Parathyroid adenoma (tissue), 2 donors: Measurements from ENCODE around the gene CDX1.
A peak's percentile ranks its signal among the peaks of the same experiment; 100 is the strongest.

Experiments used
- H2AFZ ChIP-seq: fragments of 300-600 bp; sonication (generic); one replicate; pipeline ENCODE4 v1.7.0; 2017; ENCODE audit warnings: antibody characterized with exemption, mild to moderate bottlenecking
- H3K27ac ChIP-seq: fragments of 300-600 bp; sonication (generic); one replicate; pipeline ENCODE4 v1.7.0; 2017
- H3K27me3 ChIP-seq: fragments of 300-600 bp; sonication (generic); one replicate; pipeline ENCODE4 v1.7.0; 2017; ENCODE audit warnings: low read length; ENCODE audit not compliant: control insufficient read depth, insufficient read depth
- H3K36me3 ChIP-seq: fragments of 300-600 bp; sonication (generic); one replicate; pipeline ENCODE4 v1.7.0; 2017; ENCODE audit warnings: low read length; ENCODE audit not compliant: control insufficient read depth, insufficient read depth
- H3K4me1 ChIP-seq: fragments of 300-600 bp; sonication (generic); one replicate; pipeline ENCODE4 v1.7.0; 2017; ENCODE audit warnings: control low read depth
- H3K4me2 ChIP-seq: fragments of 300-600 bp; sonication (generic); one replicate; pipeline ENCODE4 v1.7.0; 2017; ENCODE audit warnings: low read length
- H3K4me3 ChIP-seq: fragments of 300-600 bp; sonication (generic); one replicate; pipeline ENCODE4 v1.7.0; 2017; ENCODE audit warnings: low read depth, low read length
- H3K79me2 ChIP-seq: fragments of 300-600 bp; sonication (generic); one replicate; pipeline ENCODE4 v1.7.0; 2017; ENCODE audit warnings: control low read depth
- H3K9ac ChIP-seq: fragments of 300-600 bp; sonication (generic); one replicate; pipeline ENCODE4 v1.7.0; 2017; ENCODE audit warnings: mild to moderate bottlenecking
- H3K9me3 ChIP-seq: fragments of 300-600 bp; sonication (generic); one replicate; pipeline ENCODE4 v1.7.0; 2017; ENCODE audit warnings: low read length; ENCODE audit not compliant: control insufficient read depth
- TF ChIP-seq, protein P1 (sequence below): fragments of 300-600 bp; sonication (generic); IDR thresholded peaks from one replicate; pipeline ENCODE4 v1.7.0; 2017; ENCODE audit warnings: antibody characterized with exemption, mild to moderate bottlenecking
- donor health status: primary hyperparathyroidism.

Gene CDX1

DNA sequence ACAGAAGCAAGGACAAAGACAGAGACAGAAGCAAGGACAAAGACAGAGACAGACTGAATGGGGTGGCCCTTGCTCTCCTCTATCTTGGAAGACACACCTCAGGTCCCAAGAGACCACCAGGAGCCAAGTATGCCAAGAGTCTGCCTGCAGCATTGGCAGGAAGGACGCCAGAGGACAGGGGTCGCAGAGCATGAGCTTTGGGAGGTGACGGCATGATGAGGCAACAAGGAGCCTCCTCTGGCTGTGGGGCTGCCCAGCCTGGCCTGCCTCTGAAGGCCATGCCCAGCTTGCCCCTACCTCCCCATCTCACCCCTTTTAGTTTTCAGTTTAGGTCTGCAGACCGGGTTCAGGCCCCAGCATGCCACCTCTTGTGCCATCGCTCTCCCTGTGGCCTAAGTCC lies 28.6 kb upstream of the CDX1 start:
- H2AFZ ChIP-seq: no peak overlapping the region
- H3K27me3 ChIP-seq: no peaks in the 10 kb centered on the region
- H3K9ac ChIP-seq: no peak overlapping the region
- TF ChIP-seq, protein P1, sequence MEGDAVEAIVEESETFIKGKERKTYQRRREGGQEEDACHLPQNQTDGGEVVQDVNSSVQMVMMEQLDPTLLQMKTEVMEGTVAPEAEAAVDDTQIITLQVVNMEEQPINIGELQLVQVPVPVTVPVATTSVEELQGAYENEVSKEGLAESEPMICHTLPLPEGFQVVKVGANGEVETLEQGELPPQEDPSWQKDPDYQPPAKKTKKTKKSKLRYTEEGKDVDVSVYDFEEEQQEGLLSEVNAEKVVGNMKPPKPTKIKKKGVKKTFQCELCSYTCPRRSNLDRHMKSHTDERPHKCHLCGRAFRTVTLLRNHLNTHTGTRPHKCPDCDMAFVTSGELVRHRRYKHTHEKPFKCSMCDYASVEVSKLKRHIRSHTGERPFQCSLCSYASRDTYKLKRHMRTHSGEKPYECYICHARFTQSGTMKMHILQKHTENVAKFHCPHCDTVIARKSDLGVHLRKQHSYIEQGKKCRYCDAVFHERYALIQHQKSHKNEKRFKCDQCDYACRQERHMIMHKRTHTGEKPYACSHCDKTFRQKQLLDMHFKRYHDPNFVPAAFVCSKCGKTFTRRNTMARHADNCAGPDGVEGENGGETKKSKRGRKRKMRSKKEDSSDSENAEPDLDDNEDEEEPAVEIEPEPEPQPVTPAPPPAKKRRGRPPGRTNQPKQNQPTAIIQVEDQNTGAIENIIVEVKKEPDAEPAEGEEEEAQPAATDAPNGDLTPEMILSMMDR: no peak
- no peak overlapping the region for H3K4me2 ChIP-seq
- H3K9me3 ChIP-seq: no peaks in the 10 kb centered on the region
- no peaks in the 10 kb centered on the region for H3K79me2 ChIP-seq
- no peaks in the 10 kb centered on the region for H3K36me3 ChIP-seq
- H3K4me1 ChIP-seq: no peaks in the 10 kb centered on the region
- no peak overlapping the region for H3K4me3 ChIP-seq
- H3K27ac ChIP-seq: no peak overlapping the region

DNA sequence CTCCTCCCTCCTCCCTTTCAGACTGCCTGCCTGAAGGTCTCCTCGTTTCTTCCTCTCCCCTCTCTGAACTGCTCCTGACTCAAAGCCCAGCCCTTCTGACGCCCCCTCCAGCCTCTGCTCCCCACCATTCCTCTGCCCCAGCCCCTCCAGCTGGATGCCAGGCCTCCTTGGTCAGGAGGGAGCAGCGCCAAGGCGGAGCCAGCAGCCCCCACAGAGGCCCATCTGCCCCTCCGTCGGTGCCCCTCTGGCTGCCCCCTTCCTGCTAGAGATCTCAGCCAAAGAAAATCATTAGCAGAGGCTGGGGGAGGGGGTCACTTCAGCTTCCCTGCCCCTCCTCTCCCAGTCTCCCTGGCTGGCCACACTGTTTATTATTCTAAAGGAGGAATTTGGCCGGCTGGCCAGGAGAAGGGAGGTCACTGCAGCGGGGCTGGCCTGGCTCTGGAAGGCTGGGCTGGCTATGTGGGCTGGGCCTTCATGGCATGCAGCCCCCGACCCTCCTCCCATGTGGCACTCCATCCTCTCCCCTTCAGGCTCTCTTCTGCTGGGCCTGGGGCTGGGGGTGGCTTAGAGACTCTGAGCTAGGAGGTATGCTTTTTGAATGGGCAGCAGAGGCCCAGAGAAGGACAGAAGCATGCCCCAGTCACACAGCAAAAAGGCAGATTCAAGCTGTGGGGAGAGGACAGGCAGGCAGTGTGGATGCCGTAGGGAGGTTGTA lies 27.9 kb upstream of the CDX1 start:
- Histone ChIP-seq H3K79me2 (no peaks in the 10 kb centered on the region), H3K27me3 (no peaks in the 10 kb centered on the region), H3K27ac (peak overlapping the region; percentile 7), H2AFZ (no peak overlapping the region), H3K36me3 (no peaks in the 10 kb centered on the region), H3K4me2 (no peak overlapping the region), H3K4me1 (no peaks in the 10 kb centered on the region), H3K4me3 (no peak overlapping the region), H3K9ac (no peak overlapping the region), H3K9me3 (no peaks in the 10 kb centered on the region)
- TF ChIP-seq, protein P1: no peak

DNA sequence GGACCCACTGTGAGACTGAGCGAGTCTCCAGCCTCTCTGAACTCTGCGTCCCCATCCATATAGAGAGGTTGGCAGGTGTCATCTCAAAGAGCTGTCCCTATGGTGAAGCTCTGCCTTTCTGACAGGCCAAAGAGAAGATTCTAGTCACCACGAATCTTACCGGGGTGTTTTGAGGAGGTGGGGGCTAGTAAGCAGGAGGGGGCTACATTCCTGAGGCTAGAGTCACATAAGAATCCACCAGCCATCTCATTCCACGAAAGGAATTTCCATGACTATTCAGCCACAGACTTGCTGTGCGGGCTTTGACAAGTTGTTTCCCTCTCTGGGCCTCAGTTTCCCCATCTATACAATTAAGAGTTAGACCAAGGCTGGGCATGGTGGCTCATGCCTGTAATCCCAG lies 27.2 kb upstream of the CDX1 start:
- Histone ChIP-seq H3K4me2 (no peak overlapping the region), H3K9ac (no peak overlapping the region), H3K27ac (no peak overlapping the region), H2AFZ (no peak overlapping the region), H3K36me3 (no peaks in the 10 kb centered on the region), H3K4me3 (no peak overlapping the region), H3K9me3 (no peaks in the 10 kb centered on the region), H3K79me2 (no peaks in the 10 kb centered on the region), H3K27me3 (no peaks in the 10 kb centered on the region), H3K4me1 (no peaks in the 10 kb centered on the region)
- TF ChIP-seq, protein P1: no peak

DNA sequence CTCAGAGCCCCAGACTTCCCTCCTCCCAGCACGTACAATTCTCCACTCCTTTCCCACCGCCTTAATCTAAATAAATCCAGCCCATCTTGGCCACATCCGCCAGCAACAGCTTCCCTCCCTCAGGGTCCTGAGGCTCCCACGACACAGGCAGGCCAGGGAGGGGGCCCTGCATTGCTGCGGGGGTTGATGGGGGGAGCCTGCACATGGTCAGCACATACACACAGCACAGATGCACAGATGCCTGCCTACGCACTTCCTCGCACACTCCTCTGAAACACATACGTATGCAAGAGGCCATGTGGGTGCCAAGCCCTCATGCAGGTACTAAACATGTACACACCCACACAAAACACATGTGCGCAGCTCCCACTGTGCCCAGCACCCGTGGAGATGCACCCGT lies 25.7 kb upstream of the CDX1 start:
- Histone ChIP-seq H3K4me3 (no peak overlapping the region), H3K36me3 (no peaks in the 10 kb centered on the region), H3K4me1 (no peaks in the 10 kb centered on the region), H3K79me2 (no peaks in the 10 kb centered on the region), H3K27ac (peak overlapping the region; percentile 18), H3K9ac (no peak overlapping the region), H2AFZ (no peak overlapping the region), H3K9me3 (no peaks in the 10 kb centered on the region), H3K27me3 (no peaks in the 10 kb centered on the region), H3K4me2 (no peak overlapping the region)
- TF ChIP-seq, protein P1: no peak

DNA sequence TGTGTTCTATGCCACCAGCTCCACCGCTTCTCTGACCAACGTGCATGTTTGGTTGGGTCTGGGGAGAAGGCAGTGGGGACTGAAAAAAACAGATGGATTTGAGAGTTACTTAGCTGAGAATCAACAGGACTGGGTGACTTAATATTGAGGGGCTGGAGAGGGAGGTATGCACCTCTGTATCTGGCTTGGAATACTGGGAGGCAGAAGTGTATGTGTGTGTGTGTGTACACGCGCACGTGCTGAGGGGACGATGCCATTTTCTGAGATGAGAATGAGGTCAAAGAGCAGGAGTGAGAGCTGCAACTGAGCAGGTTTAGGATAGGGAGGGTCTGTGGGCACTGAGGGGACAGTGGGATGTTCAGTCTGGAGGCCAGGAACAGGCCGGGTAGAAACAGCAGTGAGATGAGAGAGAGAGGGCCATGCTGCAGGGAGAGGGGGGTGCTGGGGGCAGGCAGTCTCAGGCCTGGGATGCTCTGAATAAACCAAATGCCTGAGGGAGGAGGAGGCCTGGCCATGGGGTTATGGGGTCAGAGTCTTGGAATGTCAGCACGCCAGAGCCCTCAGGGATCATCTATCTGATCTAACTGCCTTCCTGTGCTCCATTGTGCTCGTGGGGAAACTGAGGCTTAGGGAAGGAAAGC lies 24.9 kb upstream of the CDX1 start:
- H3K36me3 ChIP-seq: no peaks in the 10 kb centered on the region
- no peaks in the 10 kb centered on the region for H3K4me1 ChIP-seq
- no peak overlapping the region for H3K9ac ChIP-seq
- H3K4me3 ChIP-seq: no peak overlapping the region
- H3K27me3 ChIP-seq: no peaks in the 10 kb centered on the region
- no peaks in the 10 kb centered on the region for H3K9me3 ChIP-seq
- TF ChIP-seq, protein P1: no peak
- H3K27ac ChIP-seq: no peak overlapping the region
- no peak overlapping the region for H3K4me2 ChIP-seq
- no peak overlapping the region for H2AFZ ChIP-seq
- no peaks in the 10 kb centered on the region for H3K79me2 ChIP-seq
